B cell (primary cell): ENCODE data around the gene TGFBI. TPM values are rescaled to one million over a fixed set of nuclear protein-coding genes. Genes with fewer than 3 reads are reported as not detected.

Experiments
- ATAC-seq: fragments of 200-7000 bp; cut with Tn5 transposase; one replicate; pipeline ENCODE4 v1.10.0; 2021; ENCODE audit warnings: low read depth, mild to moderate bottlenecking, moderate number of reproducible peaks, moderate library complexity
- CTCF ChIA-PET: fragments of 350-600 bp; sonication (Branson Sonifier 250); formaldehyde crosslinking; loops from one replicate; lab custom pipeline; 2021; ENCODE audit warnings: antibody characterized with exemption, inconsistent platforms; lab: Charles Lee
- POLR2A ChIA-PET: fragments of 350-600 bp; sonication (Branson Sonifier 250); formaldehyde crosslinking; loops from one replicate; lab custom pipeline; 2021; ENCODE audit warnings: antibody characterized with exemption; lab: Charles Lee
- DNase-seq: peaks from one replicate; pipeline ENCODE4 v3.0.0; 2013
- H2AFZ ChIP-seq: 2 replicates; pipeline ENCODE4 v1.6.1; 2012; ENCODE audit warnings: mild to moderate bottlenecking, low read depth, low read length; ENCODE audit not compliant: insufficient read depth, poor library complexity, severe bottlenecking
- H3K27ac ChIP-seq, 2 donors: 1 replicate in 1 of 2; 2 replicates in 1 of 2; pipeline ENCODE4 v1.5.1; 2012 to 2013; ENCODE audit warnings: low read length in 2 of 2, mild to moderate bottlenecking in 2 of 2, moderate library complexity in 1 of 2
- H3K27me3 ChIP-seq, 4 experiments: fragments of 200-600 bp in 1 of 4; sonication (generic) in 1 of 4; replicated peaks in 1 of 4; 1 replicate in 2 of 4; 2 replicates in 2 of 4; pipeline versions ENCODE4 v1.6.1 to v1.7.0; 2013 to 2016; ENCODE audit warnings: low read length in 3 of 4, mild to moderate bottlenecking in 2 of 4, mixed read lengths in 1 of 4, moderate library complexity in 1 of 4; ENCODE audit not compliant: insufficient read depth in 4 of 4, control insufficient read depth in 3 of 4; ENCODE audit errors: control extremely low read depth in 1 of 4
- H3K36me3 ChIP-seq, 2 experiments: replicated peaks in 1 of 2; 1 replicate in 1 of 2; 2 replicates in 1 of 2; pipeline versions ENCODE4 v1.6.1 to v1.7.1; 2013; ENCODE audit warnings: low read length in 1 of 2; ENCODE audit not compliant: insufficient read depth in 2 of 2, control insufficient read depth in 1 of 2; ENCODE audit errors: control extremely low read depth in 1 of 2, extremely low read depth in 1 of 2
- H3K4me1 ChIP-seq, 2 donors: fragments of 200-600 bp in 1 of 2; sonication (generic) in 1 of 2; 1 replicate in 1 of 2; 2 replicates in 1 of 2; pipeline versions ENCODE4 v1.5.1 to v1.6.1; 2013 to 2017; ENCODE audit warnings: low read length in 2 of 2; ENCODE audit not compliant: control insufficient read depth in 2 of 2, insufficient read depth in 2 of 2
- H3K4me2 ChIP-seq: replicated peaks from 2 replicates; pipeline ENCODE3; 2012; ENCODE audit warnings: mild to moderate bottlenecking, low read depth, low read length; ENCODE audit not compliant: poor library complexity, severe bottlenecking
- H3K4me3 ChIP-seq, 5 experiments: fragments of 200-600 bp in 1 of 5; sonication (generic) in 1 of 5; 1 replicate in 3 of 5; 2 replicates in 2 of 5; pipeline versions ENCODE4 v1.5.1 to v1.7.0; 2011 to 2016; ENCODE audit warnings: low read length in 4 of 5, mild to moderate bottlenecking in 4 of 5, low read depth in 2 of 5, control low read depth in 1 of 5, moderate library complexity in 1 of 5; ENCODE audit not compliant: insufficient read depth in 1 of 5; ENCODE audit errors: control extremely low read depth in 1 of 5, extremely low read depth in 1 of 5
- H3K79me2 ChIP-seq: fragments of 200-600 bp; sonication (generic); one replicate; pipeline ENCODE4 v1.6.0; 2016; ENCODE audit warnings: low read length; ENCODE audit not compliant: control insufficient read depth, insufficient read depth
- H3K9ac ChIP-seq: fragments of 200-600 bp; sonication (generic); 2 replicates; pipeline ENCODE4 v1.6.1; 2017; ENCODE audit warnings: mild to moderate bottlenecking, low read length, moderate library complexity
- H3K9me3 ChIP-seq, 3 donors: one replicate each; pipeline versions ENCODE4 v1.6.1 to v1.7.1; 2013; ENCODE audit warnings: low read length in 2 of 3; ENCODE audit not compliant: control insufficient read depth in 2 of 3, insufficient read depth in 1 of 3; ENCODE audit errors: control extremely low read depth in 1 of 3
- H4K20me1 ChIP-seq: 2 replicates; pipeline ENCODE4 v1.6.0; 2012; ENCODE audit warnings: mild to moderate bottlenecking, low read length; ENCODE audit not compliant: insufficient read depth, control insufficient read depth, poor library complexity, severe bottlenecking
- H3K27ac Mint-ChIP-seq: one replicate; pipeline ENCODE4 v1.8.0; 2021; ENCODE audit warnings: mixed read lengths
- H3K27me3 Mint-ChIP-seq: one replicate; pipeline ENCODE4 v1.8.0; 2021; ENCODE audit warnings: mixed read lengths
- H3K4me1 Mint-ChIP-seq: one replicate; pipeline ENCODE4 v1.8.0; 2021; ENCODE audit warnings: mixed read lengths
- H3K4me3 Mint-ChIP-seq: one replicate; pipeline ENCODE4 v1.8.0; 2021; ENCODE audit warnings: mixed read lengths
- H3K9me3 Mint-ChIP-seq: one replicate; pipeline ENCODE4 v1.8.0; 2022; ENCODE audit warnings: mixed read lengths; ENCODE audit not compliant: insufficient read depth
- EZH2 ChIP-seq: IDR thresholded peaks from 2 replicates; pipeline ENCODE4 v1.6.1; 2012; ENCODE audit warnings: borderline replicate concordance, low read depth, mild to moderate bottlenecking, moderate library complexity, low read length; ENCODE audit not compliant: insufficient read depth, poor library complexity, severe bottlenecking
- WGBS: methylation state at CpG from one replicate; pipeline ENCODE4 v1.1.5; 2013; ENCODE audit warnings: missing lambda C conversion rate; ENCODE audit not compliant: insufficient coverage; 5-methylcytosine and 5-hydroxymethylcytosine counted together
- intact Hi-C: fragments of 100-400 bp; cut with micrococcal nuclease; formaldehyde crosslinking; loops from one replicate; pipeline ENCODE4 v1.10.0; 2022
- polyA plus RNA-seq: library from polyadenylated mRNA; depleted of rRNA; stranded (reverse); fragments of >200 nt; gene quantifications from 2 replicates; pipeline ENCODE4 v1.2.3, GENCODE V29; 2012
- total RNA-seq, 2 donors: library from RNA; stranded (reverse); fragments of 120-200 nt in 1 of 2; gene quantifications; 1 replicate in 1 of 2; 2 replicates in 1 of 2; pipeline versions ENCODE4 v1.2.3 to v1.2.4, GENCODE V29; 2013 to 2022
- TF ChIP-seq, protein P1 (sequence below): fragments of 200-600 bp; IDR thresholded peaks from one replicate; pipeline ENCODE4 v1.8.0; 2022; ENCODE audit warnings: antibody characterized with exemption, mild to moderate bottlenecking

Gene TGFBI
- total and polyA plus RNA-seq, 2 donors (not counting 1 experiment from before 2014, with no cell fraction given) = 3.7 to 4.5 TPM

DNA sequence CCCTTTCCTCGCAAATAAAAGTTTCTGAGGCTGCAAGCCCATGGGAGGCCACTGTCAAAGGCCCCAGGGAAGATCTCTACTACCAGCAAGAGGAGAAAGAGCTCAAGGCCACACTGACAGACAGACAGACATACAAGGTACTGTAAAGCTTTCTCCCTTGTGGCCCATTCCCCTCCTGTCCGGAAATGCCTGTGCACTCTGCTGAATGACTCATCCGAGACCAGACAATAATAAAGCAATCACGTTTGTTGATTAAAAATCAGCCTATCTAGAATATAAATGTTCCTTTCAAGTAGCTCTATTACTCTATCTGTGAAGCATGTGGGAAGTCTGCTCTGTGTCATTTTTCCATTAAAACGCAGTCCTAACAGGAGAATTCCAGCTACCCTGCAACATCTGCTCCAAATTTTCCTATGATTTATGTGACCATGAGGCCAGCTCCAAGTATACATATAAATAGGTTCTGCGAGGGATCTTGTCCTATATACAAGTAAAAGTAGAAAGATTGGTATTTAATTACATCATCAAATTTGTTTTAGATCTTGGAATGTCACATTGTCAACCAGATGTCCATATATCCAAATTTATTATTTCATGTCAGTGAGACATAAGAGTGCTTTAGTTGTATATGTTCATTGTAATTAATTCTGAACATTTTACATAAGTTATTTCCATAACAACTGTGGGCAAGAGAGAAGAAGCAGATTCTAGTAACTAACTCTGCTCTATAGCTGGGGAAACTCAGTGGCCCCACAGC lies 34.7 kb upstream of the TGFBI start:
- WGBS = 66% methylated on average over 3 of the region's 6 CpGs
- CTCF ChIA-PET = no interaction called here

DNA sequence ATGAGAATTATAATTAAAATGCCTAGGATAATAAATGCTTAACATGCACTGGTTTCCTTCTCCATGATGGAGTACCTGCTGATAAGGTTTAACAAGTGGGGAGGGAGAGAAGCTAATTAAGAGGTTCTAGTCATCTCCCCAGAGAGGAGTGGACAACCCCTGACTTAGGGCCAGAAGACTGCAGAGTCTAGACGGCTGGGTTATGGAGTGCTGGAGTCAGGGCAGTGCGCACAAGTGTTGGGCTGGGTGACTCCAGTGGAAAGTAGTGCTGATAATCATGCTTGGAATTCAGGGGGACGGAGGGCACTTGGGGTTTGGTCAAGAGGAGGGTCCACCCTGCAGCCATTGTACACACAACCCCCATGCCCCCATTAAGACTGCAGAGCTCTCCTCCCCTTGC lies 32.8 kb upstream of the TGFBI start:
- Histone ChIP-seq H3K9me3 (no peaks in the 10 kb centered on the region), H3K79me2 (no peaks in the 10 kb centered on the region), H3K27me3 (peaks cover 0 to 18% (median 0%) of the 10 kb centered on the region in 4 experiments), H3K4me1 (no peaks in the 10 kb centered on the region), H3K4me3 (no peak overlapping the region), H4K20me1 (no peaks in the 10 kb centered on the region), H2AFZ (no peak overlapping the region), H3K27ac (no peak overlapping the region), H3K36me3 (no peaks in the 10 kb centered on the region), H3K4me2 (no peak overlapping the region), H3K9ac (no peak overlapping the region)
- whole genome bisulfite sequencing = no CpG with 5 or more reads among the region's 3 CpGs
- Mint-ChIP-seq H3K27ac (no peak overlapping the region), H3K9me3 (peaks cover 3% of the 10 kb centered on the region), H3K4me3 (no peak overlapping the region), H3K4me1 (no peaks in the 10 kb centered on the region), H3K27me3 (peaks cover 44% of the 10 kb centered on the region)
- DNase-seq (no peak), ATAC-seq (no peak)
- TF ChIP-seq, protein P1, sequence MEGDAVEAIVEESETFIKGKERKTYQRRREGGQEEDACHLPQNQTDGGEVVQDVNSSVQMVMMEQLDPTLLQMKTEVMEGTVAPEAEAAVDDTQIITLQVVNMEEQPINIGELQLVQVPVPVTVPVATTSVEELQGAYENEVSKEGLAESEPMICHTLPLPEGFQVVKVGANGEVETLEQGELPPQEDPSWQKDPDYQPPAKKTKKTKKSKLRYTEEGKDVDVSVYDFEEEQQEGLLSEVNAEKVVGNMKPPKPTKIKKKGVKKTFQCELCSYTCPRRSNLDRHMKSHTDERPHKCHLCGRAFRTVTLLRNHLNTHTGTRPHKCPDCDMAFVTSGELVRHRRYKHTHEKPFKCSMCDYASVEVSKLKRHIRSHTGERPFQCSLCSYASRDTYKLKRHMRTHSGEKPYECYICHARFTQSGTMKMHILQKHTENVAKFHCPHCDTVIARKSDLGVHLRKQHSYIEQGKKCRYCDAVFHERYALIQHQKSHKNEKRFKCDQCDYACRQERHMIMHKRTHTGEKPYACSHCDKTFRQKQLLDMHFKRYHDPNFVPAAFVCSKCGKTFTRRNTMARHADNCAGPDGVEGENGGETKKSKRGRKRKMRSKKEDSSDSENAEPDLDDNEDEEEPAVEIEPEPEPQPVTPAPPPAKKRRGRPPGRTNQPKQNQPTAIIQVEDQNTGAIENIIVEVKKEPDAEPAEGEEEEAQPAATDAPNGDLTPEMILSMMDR = no peak
- TF ChIP-seq EZH2 = no peak
- intact Hi-C loops = no loop called here
- ChIA-PET POLR2A (no interaction called here), CTCF (no interaction called here)

More for the DNA sequence above, 34.7 kb upstream of the TGFBI start:
- TF ChIP-seq, protein P1 = no peak
- no peak for TF ChIP-seq EZH2
- Histone ChIP-seq H3K36me3 (no peaks in the 10 kb centered on the region), H3K9me3 (peaks cover 0 to 8% (median 0%) of the 10 kb centered on the region in 3 donors), H3K79me2 (no peaks in the 10 kb centered on the region), H3K27ac (no peak overlapping the region), H3K4me2 (no peak overlapping the region), H3K27me3 (peaks cover 0 to 16% (median 0%) of the 10 kb centered on the region in 4 experiments), H3K4me1 (no peaks in the 10 kb centered on the region), H3K4me3 (no peak overlapping the region), H2AFZ (no peak overlapping the region), H4K20me1 (no peaks in the 10 kb centered on the region), H3K9ac (no peak overlapping the region)
- intact Hi-C loops = no loop called here
- no peaks in the 10 kb centered on the region for H3K4me1 Mint-ChIP-seq
- peaks cover 3% of the 10 kb centered on the region for H3K9me3 Mint-ChIP-seq
- POLR2A ChIA-PET = no interaction called here
- H3K27me3 Mint-ChIP-seq = peaks cover 37% of the 10 kb centered on the region
- no peak overlapping the region for H3K4me3 Mint-ChIP-seq
- no peak for DNase-seq
- no peak for ATAC-seq
- H3K27ac Mint-ChIP-seq = no peak overlapping the region
